B cell (primary cell): Measurements from ENCODE around the gene SPOCK1. TPM values are rescaled to one million over a fixed set of nuclear protein-coding genes. Genes with fewer than 3 reads are reported as not detected.

Experiments used
- ATAC-seq: fragments of 200-7000 bp; cut with Tn5 transposase; one replicate; pipeline ENCODE4 v1.10.0; 2021; ENCODE audit warnings: low read depth, mild to moderate bottlenecking, moderate number of reproducible peaks, moderate library complexity
- CTCF ChIA-PET: fragments of 350-600 bp; sonication (Branson Sonifier 250); formaldehyde crosslinking; loops from one replicate; lab custom pipeline; 2021; ENCODE audit warnings: antibody characterized with exemption, inconsistent platforms; lab: Charles Lee
- POLR2A ChIA-PET: fragments of 350-600 bp; sonication (Branson Sonifier 250); formaldehyde crosslinking; loops from one replicate; lab custom pipeline; 2021; ENCODE audit warnings: antibody characterized with exemption; lab: Charles Lee
- DNase-seq: peaks from one replicate; pipeline ENCODE4 v3.0.0; 2013
- H2AFZ ChIP-seq: 2 replicates; pipeline ENCODE4 v1.6.1; 2012; ENCODE audit warnings: mild to moderate bottlenecking, low read depth, low read length; ENCODE audit not compliant: insufficient read depth, poor library complexity, severe bottlenecking
- H3K27ac ChIP-seq, 2 donors: 1 replicate in 1 of 2; 2 replicates in 1 of 2; pipeline ENCODE4 v1.5.1; 2012 to 2013; ENCODE audit warnings: low read length in 2 of 2, mild to moderate bottlenecking in 2 of 2, moderate library complexity in 1 of 2
- H3K27me3 ChIP-seq, 4 experiments: fragments of 200-600 bp in 1 of 4; sonication (generic) in 1 of 4; replicated peaks in 1 of 4; 1 replicate in 2 of 4; 2 replicates in 2 of 4; pipeline versions ENCODE4 v1.6.1 to v1.7.0; 2013 to 2016; ENCODE audit warnings: low read length in 3 of 4, mild to moderate bottlenecking in 2 of 4, mixed read lengths in 1 of 4, moderate library complexity in 1 of 4; ENCODE audit not compliant: insufficient read depth in 4 of 4, control insufficient read depth in 3 of 4; ENCODE audit errors: control extremely low read depth in 1 of 4
- H3K36me3 ChIP-seq, 2 experiments: replicated peaks in 1 of 2; 1 replicate in 1 of 2; 2 replicates in 1 of 2; pipeline versions ENCODE4 v1.6.1 to v1.7.1; 2013; ENCODE audit warnings: low read length in 1 of 2; ENCODE audit not compliant: insufficient read depth in 2 of 2, control insufficient read depth in 1 of 2; ENCODE audit errors: control extremely low read depth in 1 of 2, extremely low read depth in 1 of 2
- H3K4me1 ChIP-seq, 2 donors: fragments of 200-600 bp in 1 of 2; sonication (generic) in 1 of 2; 1 replicate in 1 of 2; 2 replicates in 1 of 2; pipeline versions ENCODE4 v1.5.1 to v1.6.1; 2013 to 2017; ENCODE audit warnings: low read length in 2 of 2; ENCODE audit not compliant: control insufficient read depth in 2 of 2, insufficient read depth in 2 of 2
- H3K4me2 ChIP-seq: replicated peaks from 2 replicates; pipeline ENCODE3; 2012; ENCODE audit warnings: mild to moderate bottlenecking, low read depth, low read length; ENCODE audit not compliant: poor library complexity, severe bottlenecking
- H3K4me3 ChIP-seq, 5 experiments: fragments of 200-600 bp in 1 of 5; sonication (generic) in 1 of 5; 1 replicate in 3 of 5; 2 replicates in 2 of 5; pipeline versions ENCODE4 v1.5.1 to v1.7.0; 2011 to 2016; ENCODE audit warnings: low read length in 4 of 5, mild to moderate bottlenecking in 4 of 5, low read depth in 2 of 5, control low read depth in 1 of 5, moderate library complexity in 1 of 5; ENCODE audit not compliant: insufficient read depth in 1 of 5; ENCODE audit errors: control extremely low read depth in 1 of 5, extremely low read depth in 1 of 5
- H3K79me2 ChIP-seq: fragments of 200-600 bp; sonication (generic); one replicate; pipeline ENCODE4 v1.6.0; 2016; ENCODE audit warnings: low read length; ENCODE audit not compliant: control insufficient read depth, insufficient read depth
- H3K9ac ChIP-seq: fragments of 200-600 bp; sonication (generic); 2 replicates; pipeline ENCODE4 v1.6.1; 2017; ENCODE audit warnings: mild to moderate bottlenecking, low read length, moderate library complexity
- H3K9me3 ChIP-seq, 3 donors: one replicate each; pipeline versions ENCODE4 v1.6.1 to v1.7.1; 2013; ENCODE audit warnings: low read length in 2 of 3; ENCODE audit not compliant: control insufficient read depth in 2 of 3, insufficient read depth in 1 of 3; ENCODE audit errors: control extremely low read depth in 1 of 3
- H4K20me1 ChIP-seq: 2 replicates; pipeline ENCODE4 v1.6.0; 2012; ENCODE audit warnings: mild to moderate bottlenecking, low read length; ENCODE audit not compliant: insufficient read depth, control insufficient read depth, poor library complexity, severe bottlenecking
- H3K27ac Mint-ChIP-seq: one replicate; pipeline ENCODE4 v1.8.0; 2021; ENCODE audit warnings: mixed read lengths
- H3K27me3 Mint-ChIP-seq: one replicate; pipeline ENCODE4 v1.8.0; 2021; ENCODE audit warnings: mixed read lengths
- H3K4me1 Mint-ChIP-seq: one replicate; pipeline ENCODE4 v1.8.0; 2021; ENCODE audit warnings: mixed read lengths
- H3K4me3 Mint-ChIP-seq: one replicate; pipeline ENCODE4 v1.8.0; 2021; ENCODE audit warnings: mixed read lengths
- H3K9me3 Mint-ChIP-seq: one replicate; pipeline ENCODE4 v1.8.0; 2022; ENCODE audit warnings: mixed read lengths; ENCODE audit not compliant: insufficient read depth
- CTCF ChIP-seq: fragments of 200-600 bp; IDR thresholded peaks from one replicate; pipeline ENCODE4 v1.8.0; 2022; ENCODE audit warnings: antibody characterized with exemption, mild to moderate bottlenecking
- EZH2 ChIP-seq: IDR thresholded peaks from 2 replicates; pipeline ENCODE4 v1.6.1; 2012; ENCODE audit warnings: borderline replicate concordance, low read depth, mild to moderate bottlenecking, moderate library complexity, low read length; ENCODE audit not compliant: insufficient read depth, poor library complexity, severe bottlenecking
- WGBS: methylation state at CpG from one replicate; pipeline ENCODE4 v1.1.5; 2013; ENCODE audit warnings: missing lambda C conversion rate; ENCODE audit not compliant: insufficient coverage; 5-methylcytosine and 5-hydroxymethylcytosine counted together
- intact Hi-C: fragments of 100-400 bp; cut with micrococcal nuclease; formaldehyde crosslinking; loops from one replicate; pipeline ENCODE4 v1.10.0; 2022
- polyA plus RNA-seq: library from polyadenylated mRNA; depleted of rRNA; stranded (reverse); fragments of >200 nt; gene quantifications from 2 replicates; pipeline ENCODE4 v1.2.3, GENCODE V29; 2012
- total RNA-seq, 2 donors: library from RNA; stranded (reverse); fragments of 120-200 nt in 1 of 2; gene quantifications; 1 replicate in 1 of 2; 2 replicates in 1 of 2; pipeline versions ENCODE4 v1.2.3 to v1.2.4, GENCODE V29; 2013 to 2022

The SPOCK1 gene
- total and polyA plus RNA-seq, 2 donors (not counting 1 experiment from before 2014, with no cell fraction given), result not detected

- Histone ChIP-seq H3K9ac (no peak overlapping the region), H3K27ac (no peak overlapping the region), H4K20me1 (no peaks in the 10 kb centered on the region), H3K79me2 (no peaks in the 10 kb centered on the region), H2AFZ (no peak overlapping the region), H3K27me3 (peaks cover 0 to 2% (median 0%) of the 10 kb centered on the region in 4 experiments), H3K4me2 (no peak overlapping the region), H3K4me1 (no peaks in the 10 kb centered on the region), H3K36me3 (no peaks in the 10 kb centered on the region), H3K9me3 (no peaks in the 10 kb centered on the region), H3K4me3 (no peak overlapping the region)
- TF ChIP-seq CTCF (no peak), EZH2 (no peak)
- H3K9me3 Mint-ChIP-seq, result no peaks in the 10 kb centered on the region
- no peaks in the 10 kb centered on the region for H3K4me1 Mint-ChIP-seq
- no peak overlapping the region for H3K4me3 Mint-ChIP-seq
- ATAC-seq (no peak), DNase-seq (no peak)
- ChIA-PET POLR2A (no interaction called here), CTCF (no interaction called here)
- intact Hi-C loops, result no loop called here
- H3K27me3 Mint-ChIP-seq, result peaks cover 3% of the 10 kb centered on the region
- WGBS, result no CpG with 5 or more reads among the region's 3 CpGs
- H3K27ac Mint-ChIP-seq, result no peak overlapping the region
Measured at GRCh38 chr5:137398751-137399150, 100.4 kb downstream of the SPOCK1 start.

GRCh38 chr5:137398154-137398553 is 101.0 kb downstream of the SPOCK1 start:
- Histone ChIP-seq H3K36me3 (no peaks in the 10 kb centered on the region), H3K4me3 (no peak overlapping the region), H2AFZ (no peak overlapping the region), H3K4me2 (no peak overlapping the region), H3K4me1 (no peaks in the 10 kb centered on the region), H3K27me3 (peaks cover 0 to 2% (median 0%) of the 10 kb centered on the region in 4 experiments), H3K79me2 (no peaks in the 10 kb centered on the region), H3K9me3 (no peaks in the 10 kb centered on the region), H4K20me1 (no peaks in the 10 kb centered on the region), H3K27ac (no peak overlapping the region), H3K9ac (no peak overlapping the region)
- no peak for TF ChIP-seq EZH2
- TF ChIP-seq CTCF, result no peak
- ATAC-seq (no peak), DNase-seq (no peak)
- intact Hi-C loops, result no loop called here
- Mint-ChIP-seq H3K4me3 (no peak overlapping the region), H3K27me3 (peaks cover 7% of the 10 kb centered on the region), H3K4me1 (no peaks in the 10 kb centered on the region), H3K27ac (no peak overlapping the region), H3K9me3 (no peaks in the 10 kb centered on the region)
- WGBS, result no CpG with 5 or more reads among the region's 2 CpGs
- CTCF ChIA-PET, result no interaction called here
- POLR2A ChIA-PET, result no interaction called here
